ENCODE results near the gene EPHB2.

The EPHB2 gene

GRCh38 chr1:22747735-22748073, 37.1 kb downstream of the EPHB2 start:
- TF ChIP-seq POLR2AphosphoS5 (IDR thresholded peaks at IDR 0.05; ENCODE audit: low read depth, low read length): no peak
- TF ChIP-seq SIN3A (IDR thresholded peaks at IDR 0.05; ENCODE audit: borderline replicate concordance, insufficient read depth, low read length): no peak
- no peak for TF ChIP-seq TAF1 (IDR thresholded peaks at IDR 0.05; ENCODE audit: borderline replicate concordance, insufficient read depth, low read length)

DNA sequence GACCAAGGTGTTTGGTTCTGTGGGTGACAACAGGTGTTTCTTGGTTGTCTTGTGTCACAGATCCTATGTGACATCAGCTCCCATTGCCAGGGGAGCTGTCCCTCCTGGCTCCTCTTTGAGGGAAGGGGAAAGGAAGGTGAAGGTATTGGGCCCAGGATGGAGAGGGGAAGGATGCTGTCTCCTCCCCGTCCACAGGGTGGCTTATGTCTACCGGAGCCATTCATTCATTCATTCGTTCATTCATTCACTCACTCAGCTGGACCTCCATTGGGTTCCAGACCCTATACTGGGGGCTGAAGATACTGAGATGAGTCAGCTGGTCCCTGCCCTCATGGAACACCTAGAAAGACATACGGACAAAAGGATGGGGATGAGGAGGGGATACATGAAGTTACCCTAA, 38.9 kb downstream of the EPHB2 start:
- no peak for TF ChIP-seq REST (IDR thresholded peaks at IDR 0.05; ENCODE audit: insufficient read depth in 1 of 2, low read depth in 2 of 2, low read length in 2 of 2)
- TF ChIP-seq SIN3A (IDR thresholded peaks at IDR 0.05; ENCODE audit: borderline replicate concordance, insufficient read depth, low read length): no peak
- no peak for TF ChIP-seq POLR2AphosphoS5 (IDR thresholded peaks at IDR 0.05; ENCODE audit: low read depth, low read length)
- no peak for TF ChIP-seq FOXP2 (optimal IDR thresholded peaks at IDR 0.05; ENCODE audit: borderline replicate concordance, extremely low read depth, extremely low read length, insufficient read depth)
- TF ChIP-seq TAF1 (IDR thresholded peaks at IDR 0.05; ENCODE audit: borderline replicate concordance, insufficient read depth, low read length): no peak

DNA sequence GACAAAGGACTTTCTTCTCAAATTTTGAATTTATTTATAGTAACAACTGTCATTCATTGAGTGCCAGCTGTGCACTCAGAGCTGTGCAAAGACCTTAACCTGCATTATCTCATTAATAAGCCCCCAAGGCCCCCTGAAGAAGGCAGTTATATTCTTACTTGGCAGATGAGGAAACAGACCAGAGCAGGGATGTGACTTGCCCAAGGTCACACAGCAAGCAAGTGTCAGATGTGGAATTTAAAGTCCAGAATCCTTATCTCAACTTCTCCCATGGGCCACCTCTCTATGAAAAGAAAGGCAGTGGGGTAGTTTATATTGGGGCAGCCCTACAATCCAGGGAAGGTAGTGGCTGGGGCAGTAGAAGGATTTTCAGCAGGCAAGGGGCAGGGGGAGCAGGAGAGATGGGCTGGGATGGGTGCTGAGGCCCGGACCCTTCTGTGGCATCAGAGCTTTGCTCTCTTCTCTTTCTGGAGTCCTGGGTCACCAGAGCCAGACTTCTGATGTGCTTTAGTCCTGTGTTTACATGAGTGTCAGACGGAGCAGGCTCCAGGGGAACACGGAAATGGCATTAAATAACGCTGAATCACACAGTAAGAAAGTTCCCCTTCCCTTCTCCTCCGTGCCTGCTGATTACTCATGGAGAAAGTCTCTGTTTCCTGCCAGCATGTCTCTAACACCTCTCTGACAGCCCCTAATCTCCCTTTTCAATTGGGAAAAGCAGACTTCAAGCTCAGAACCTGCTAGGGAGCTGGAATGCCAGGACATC, 39.5 kb downstream of the EPHB2 start:
- TF ChIP-seq TAF1 (IDR thresholded peaks at IDR 0.05; ENCODE audit: borderline replicate concordance, insufficient read depth, low read length) (no peak), POLR2AphosphoS5 (IDR thresholded peaks at IDR 0.05; ENCODE audit: low read depth, low read length) (no peak), SIN3A (IDR thresholded peaks at IDR 0.05; ENCODE audit: borderline replicate concordance, insufficient read depth, low read length) (no peak), FOXP2 (optimal IDR thresholded peaks at IDR 0.05; ENCODE audit: borderline replicate concordance, extremely low read depth, extremely low read length, insufficient read depth) (no peak), REST (IDR thresholded peaks at IDR 0.05; ENCODE audit: insufficient read depth in 1 of 2, low read depth in 2 of 2, low read length in 2 of 2) (no peak)

GRCh38 chr1:22750685-22751051, 40.0 kb downstream of the EPHB2 start:
- TF ChIP-seq TAF1 (IDR thresholded peaks at IDR 0.05; ENCODE audit: borderline replicate concordance, insufficient read depth, low read length): no peak
- TF ChIP-seq FOXP2 (optimal IDR thresholded peaks at IDR 0.05; ENCODE audit: borderline replicate concordance, extremely low read depth, extremely low read length, insufficient read depth): no peak
- TF ChIP-seq POLR2AphosphoS5 (IDR thresholded peaks at IDR 0.05; ENCODE audit: low read depth, low read length): no peak
- TF ChIP-seq SIN3A (IDR thresholded peaks at IDR 0.05; ENCODE audit: borderline replicate concordance, insufficient read depth, low read length): no peak
- no peak for TF ChIP-seq REST (IDR thresholded peaks at IDR 0.05; ENCODE audit: insufficient read depth in 1 of 2, low read depth in 2 of 2, low read length in 2 of 2)

DNA sequence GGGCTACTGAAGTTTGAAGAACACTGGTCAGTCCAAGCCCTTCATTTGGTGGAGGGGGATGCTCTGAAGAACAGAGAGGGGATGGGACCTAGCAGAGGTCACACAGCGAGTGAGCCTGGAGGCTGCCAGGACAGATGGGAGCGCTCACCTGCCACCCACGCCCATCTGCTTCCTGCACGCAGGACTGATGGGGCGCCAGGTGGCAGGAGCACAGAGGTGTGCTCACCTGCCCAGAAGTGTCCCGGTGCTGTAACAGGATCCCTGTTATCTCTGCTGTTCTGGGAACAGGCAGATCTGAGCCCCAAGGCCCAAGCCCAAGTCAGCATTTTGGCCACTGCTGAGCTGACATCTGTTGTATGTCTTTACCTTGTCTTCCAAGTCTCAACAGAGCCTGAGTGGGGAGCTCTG, 40.5 kb downstream of the EPHB2 start:
- TF ChIP-seq SIN3A (IDR thresholded peaks at IDR 0.05; ENCODE audit: borderline replicate concordance, insufficient read depth, low read length): no peak

GRCh38 chr1:22752339-22752738, 41.7 kb downstream of the EPHB2 start:
- no peak for TF ChIP-seq SIN3A (IDR thresholded peaks at IDR 0.05; ENCODE audit: borderline replicate concordance, insufficient read depth, low read length)
- no peak for TF ChIP-seq POLR2AphosphoS5 (IDR thresholded peaks at IDR 0.05; ENCODE audit: low read depth, low read length)
- TF ChIP-seq FOXP2 (optimal IDR thresholded peaks at IDR 0.05; ENCODE audit: borderline replicate concordance, extremely low read depth, extremely low read length, insufficient read depth): no peak
- no peak for TF ChIP-seq REST (IDR thresholded peaks at IDR 0.05; ENCODE audit: insufficient read depth in 1 of 2, low read depth in 2 of 2, low read length in 2 of 2)
- no peak for TF ChIP-seq TAF1 (IDR thresholded peaks at IDR 0.05; ENCODE audit: borderline replicate concordance, insufficient read depth, low read length)

Data from PFSK-1 (cell line).